IPS-20b (cell line): ENCODE results near the gene SIK1.

Experiments used
- H3K27ac ChIP-seq: one replicate; pipeline ENCODE4 v1.5.1; 2013; ENCODE audit warnings: low read length
- H3K27me3 ChIP-seq: 2 replicates; pipeline ENCODE4 v1.6.1; 2013; ENCODE audit warnings: mild to moderate bottlenecking, low read length, inconsistent platforms; ENCODE audit not compliant: insufficient read depth
- H3K36me3 ChIP-seq: 2 replicates; pipeline ENCODE4 v1.6.1; 2013; ENCODE audit warnings: low read depth, mild to moderate bottlenecking, inconsistent platforms, low read length, moderate library complexity; ENCODE audit not compliant: insufficient read depth
- H3K4me1 ChIP-seq: 2 replicates; pipeline ENCODE4 v1.6.1; 2013; ENCODE audit warnings: mild to moderate bottlenecking, control low read depth, inconsistent platforms, low read length, moderate library complexity; ENCODE audit not compliant: insufficient read depth
- H3K4me3 ChIP-seq: 2 replicates; pipeline ENCODE4 v1.5.1; 2013; ENCODE audit warnings: mild to moderate bottlenecking, low read length, inconsistent platforms
- H3K9ac ChIP-seq: 2 replicates; pipeline ENCODE4 v1.6.1; 2013; ENCODE audit warnings: low read depth, mild to moderate bottlenecking, inconsistent platforms, low read length, moderate library complexity
- H3K9me3 ChIP-seq: 2 replicates; pipeline ENCODE4 v1.6.1; 2013; ENCODE audit warnings: mild to moderate bottlenecking, low read depth, low read length, inconsistent platforms; ENCODE audit not compliant: insufficient read depth

Gene SIK1

DNA sequence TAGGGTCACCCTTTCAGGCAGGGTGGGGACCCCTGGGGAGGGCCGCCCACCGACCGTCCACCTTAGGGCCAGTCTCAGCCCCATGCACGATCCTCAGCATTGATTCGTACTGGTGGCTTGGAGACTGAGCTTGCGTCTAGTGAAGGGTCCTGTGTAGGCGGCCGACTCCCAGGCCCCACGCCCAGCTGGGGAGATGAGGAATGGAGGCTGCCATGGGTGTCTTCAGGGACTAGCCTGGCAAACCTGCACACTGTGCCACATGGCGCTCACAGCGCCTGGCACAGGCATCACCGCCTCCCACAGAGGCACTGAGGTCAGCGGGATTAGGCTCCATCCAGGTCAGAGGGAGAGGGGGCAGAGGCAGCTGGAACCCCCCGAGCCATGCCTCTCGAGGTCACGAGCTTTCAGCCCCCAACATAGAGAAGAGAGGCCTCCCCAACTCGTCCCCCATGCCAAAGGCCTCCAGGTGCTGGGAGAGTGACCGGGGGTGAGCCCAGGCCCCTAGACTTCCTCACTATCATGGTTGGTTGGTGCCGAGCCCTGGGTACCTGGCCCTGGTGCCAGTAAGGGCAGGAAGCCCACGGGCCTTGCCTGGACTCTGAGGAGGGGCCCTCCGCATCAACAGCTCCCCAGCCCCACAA, 51.0 kb downstream of the SIK1 start:
- H3K4me1 ChIP-seq: peaks cover 8% of the 10 kb centered on the region; the same call in 1 of the 2 replicates

GRCh38 chr21:43375006-43375836, 51.7 kb downstream of the SIK1 start:
- no peak overlapping the region for H3K4me3 ChIP-seq
- H3K9ac ChIP-seq: no peak overlapping the region
- H3K9me3 ChIP-seq: no peaks in the 10 kb centered on the region
- no peaks in the 10 kb centered on the region for H3K36me3 ChIP-seq
- H3K27me3 ChIP-seq: no peaks in the 10 kb centered on the region
- peaks cover 10% of the 10 kb centered on the region; the same call in 1 of the 2 replicates for H3K4me1 ChIP-seq
- no peak overlapping the region for H3K27ac ChIP-seq

More for the DNA sequence above, 51.0 kb downstream of the SIK1 start:
- H3K4me3 ChIP-seq: no peak overlapping the region
- no peak overlapping the region for H3K27ac ChIP-seq
- no peak overlapping the region for H3K9ac ChIP-seq
- H3K27me3 ChIP-seq: no peaks in the 10 kb centered on the region
- H3K9me3 ChIP-seq: no peaks in the 10 kb centered on the region
- no peaks in the 10 kb centered on the region for H3K36me3 ChIP-seq

DNA sequence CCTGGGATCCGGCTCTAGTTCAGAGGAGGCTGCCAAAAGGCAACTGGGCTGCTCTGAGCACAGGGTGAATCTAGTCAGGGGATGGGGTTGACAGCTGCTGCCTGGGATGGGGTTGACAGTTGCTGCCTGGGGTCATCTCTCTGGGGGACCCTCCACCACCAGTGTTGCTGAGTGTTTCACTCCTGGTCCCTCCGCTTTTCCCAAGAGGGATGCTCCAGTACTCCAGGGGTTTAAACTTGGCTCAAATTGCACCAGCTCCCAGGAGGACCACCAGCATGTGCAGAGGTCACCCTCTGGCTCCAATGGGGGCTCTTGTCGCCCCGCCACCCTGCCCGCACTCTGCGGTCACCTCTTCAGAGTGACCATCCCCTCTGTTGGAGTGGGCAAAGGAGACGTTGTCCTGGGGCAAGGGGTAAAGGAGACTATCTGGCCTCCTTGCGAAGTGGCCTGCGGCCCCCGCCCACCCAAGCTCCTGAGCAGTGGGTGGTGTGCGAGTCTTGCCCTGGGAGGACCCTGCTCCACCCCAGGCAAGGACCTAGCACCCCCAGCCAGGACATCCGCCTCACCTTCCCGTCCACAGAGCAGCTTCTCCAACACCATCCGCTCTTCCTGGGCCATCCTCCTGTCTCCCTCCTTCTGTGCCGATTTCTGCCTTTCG, 52.6 kb downstream of the SIK1 start:
- Histone ChIP-seq H3K4me3 (no peak overlapping the region), H3K27me3 (no peaks in the 10 kb centered on the region), H3K36me3 (no peaks in the 10 kb centered on the region), H3K9me3 (no peaks in the 10 kb centered on the region), H3K9ac (no peak overlapping the region), H3K27ac (no peak overlapping the region), H3K4me1 (peaks cover 10% of the 10 kb centered on the region; the same call in 1 of the 2 replicates)

DNA sequence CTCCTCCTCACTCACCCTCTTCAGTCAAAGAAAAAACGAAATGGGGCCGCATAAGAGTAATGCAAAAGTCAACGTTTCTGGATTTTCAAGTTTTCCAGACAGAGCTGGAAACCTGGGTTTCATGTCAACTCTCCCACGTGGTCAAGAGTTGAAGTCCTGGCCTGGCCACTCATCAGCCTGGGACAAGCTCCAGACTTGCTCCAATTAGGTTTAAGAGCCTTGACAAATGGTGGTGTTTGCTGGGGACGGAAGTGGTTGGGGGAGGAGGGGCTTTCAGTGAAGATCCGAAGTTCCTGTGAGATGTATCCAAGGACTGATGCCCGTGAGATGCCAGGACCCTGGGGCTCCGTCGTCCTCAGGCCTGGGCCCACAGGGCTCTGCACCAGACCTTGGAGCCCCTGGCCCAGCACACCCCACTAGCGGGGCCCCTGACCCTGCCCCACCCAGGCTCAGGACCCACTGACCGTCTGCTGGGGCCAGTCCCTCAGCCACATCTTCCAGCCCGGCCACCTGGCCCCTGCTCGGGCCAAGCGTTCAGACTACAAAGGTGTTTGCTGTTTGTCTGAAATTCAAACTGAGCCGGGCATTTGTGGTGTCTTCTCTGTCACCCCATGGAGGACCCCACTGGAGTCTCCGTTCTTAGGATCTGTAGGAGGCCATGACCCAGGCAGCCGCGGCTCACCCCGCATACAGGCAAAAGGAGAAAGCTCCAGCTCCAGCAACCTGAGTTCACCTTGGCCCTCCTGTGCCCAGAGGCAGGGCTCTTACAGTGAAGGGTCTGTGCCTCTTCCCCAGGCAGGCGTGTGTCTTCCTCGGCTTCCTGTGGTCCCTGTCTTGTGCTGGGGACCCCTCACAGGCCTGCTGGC, 53.3 kb downstream of the SIK1 start:
- Histone ChIP-seq H3K9me3 (no peaks in the 10 kb centered on the region), H3K9ac (no peak overlapping the region)

GRCh38 chr21:43372663-43373361, 54.1 kb downstream of the SIK1 start:
- H3K27ac ChIP-seq: no peak overlapping the region
- no peaks in the 10 kb centered on the region for H3K27me3 ChIP-seq
- H3K9ac ChIP-seq: no peak overlapping the region
- peaks cover 10% of the 10 kb centered on the region; the same call in 1 of the 2 replicates for H3K4me1 ChIP-seq
- H3K36me3 ChIP-seq: no peaks in the 10 kb centered on the region
- H3K9me3 ChIP-seq: no peaks in the 10 kb centered on the region
- H3K4me3 ChIP-seq: no peak overlapping the region

More for the DNA sequence above, 53.3 kb downstream of the SIK1 start:
- Histone ChIP-seq H3K4me1 (peaks cover 10% of the 10 kb centered on the region; the same call in 1 of the 2 replicates), H3K27ac (no peak overlapping the region), H3K27me3 (no peaks in the 10 kb centered on the region), H3K36me3 (no peaks in the 10 kb centered on the region), H3K4me3 (no peak overlapping the region)

DNA sequence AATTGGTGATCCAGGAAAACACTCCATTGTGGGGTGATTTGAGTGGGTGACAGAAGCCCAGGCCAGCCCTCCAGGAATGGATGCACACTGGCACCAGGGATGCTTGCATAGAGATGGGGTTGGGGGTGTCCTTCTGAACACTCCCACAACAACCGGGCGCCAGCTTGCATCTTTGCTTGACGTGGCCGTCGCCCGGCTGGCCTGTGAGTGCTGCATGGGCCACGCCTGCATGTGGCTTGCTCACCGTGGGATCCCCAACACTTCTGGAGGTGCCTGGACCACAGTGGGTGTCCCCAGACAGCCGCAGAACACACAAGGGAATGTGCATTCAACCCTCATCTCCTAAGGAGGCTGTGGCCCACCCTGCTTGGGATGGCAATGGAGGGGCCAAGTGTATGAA, 55.1 kb downstream of the SIK1 start:
- Histone ChIP-seq H3K27me3 (no peaks in the 10 kb centered on the region), H3K4me1 (peaks cover 10% of the 10 kb centered on the region; the same call in 1 of the 2 replicates), H3K4me3 (no peak overlapping the region)

DNA sequence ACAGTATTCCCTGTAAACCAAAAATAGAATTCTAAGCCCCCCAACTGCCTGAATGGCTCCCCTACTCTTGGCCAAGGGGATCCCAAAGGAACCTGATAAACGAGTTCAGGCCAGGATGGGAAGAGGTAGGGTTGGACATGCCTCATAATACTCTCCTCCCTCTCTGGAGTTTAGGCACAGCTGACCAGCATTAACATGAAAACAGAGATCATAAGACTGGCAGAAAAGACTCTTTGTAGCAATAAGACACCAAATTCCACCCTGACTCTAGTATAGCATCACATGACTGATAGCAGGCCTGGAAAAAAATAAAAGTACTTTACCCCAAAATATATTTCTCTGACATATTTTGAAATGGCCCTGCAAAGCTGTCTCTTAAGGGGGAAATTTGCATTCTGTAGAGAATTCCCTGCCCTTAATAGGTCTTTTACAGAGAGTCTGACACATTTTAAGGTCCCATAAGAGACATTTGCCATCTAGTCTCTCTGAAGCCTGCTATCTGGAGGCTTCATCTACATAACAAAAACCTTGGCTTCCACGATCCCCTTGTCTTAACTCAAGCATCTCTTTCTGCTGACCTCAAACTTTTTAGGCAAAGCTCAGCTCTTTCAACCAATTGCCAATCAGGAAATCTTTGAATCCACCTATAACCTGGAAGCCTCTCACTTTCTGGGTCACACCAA, 55.9 kb downstream of the SIK1 start:
- Histone ChIP-seq H3K27ac (no peak overlapping the region), H3K4me3 (no peak overlapping the region), H3K9me3 (no peaks in the 10 kb centered on the region), H3K9ac (no peak overlapping the region), H3K4me1 (peaks cover 10% of the 10 kb centered on the region; the same call in 1 of the 2 replicates), H3K27me3 (no peaks in the 10 kb centered on the region), H3K36me3 (no peaks in the 10 kb centered on the region)

More for the DNA sequence above, 55.1 kb downstream of the SIK1 start:
- Histone ChIP-seq H3K9me3 (no peaks in the 10 kb centered on the region), H3K9ac (no peak overlapping the region), H3K27ac (no peak overlapping the region), H3K36me3 (no peaks in the 10 kb centered on the region)

GRCh38 chr21:43370091-43370658, 56.8 kb downstream of the SIK1 start:
- Histone ChIP-seq H3K9me3 (no peaks in the 10 kb centered on the region), H3K4me3 (no peak overlapping the region), H3K27me3 (no peaks in the 10 kb centered on the region), H3K4me1 (peaks cover 10% of the 10 kb centered on the region; the same call in 1 of the 2 replicates), H3K36me3 (no peaks in the 10 kb centered on the region), H3K27ac (no peak overlapping the region), H3K9ac (no peak overlapping the region)

DNA sequence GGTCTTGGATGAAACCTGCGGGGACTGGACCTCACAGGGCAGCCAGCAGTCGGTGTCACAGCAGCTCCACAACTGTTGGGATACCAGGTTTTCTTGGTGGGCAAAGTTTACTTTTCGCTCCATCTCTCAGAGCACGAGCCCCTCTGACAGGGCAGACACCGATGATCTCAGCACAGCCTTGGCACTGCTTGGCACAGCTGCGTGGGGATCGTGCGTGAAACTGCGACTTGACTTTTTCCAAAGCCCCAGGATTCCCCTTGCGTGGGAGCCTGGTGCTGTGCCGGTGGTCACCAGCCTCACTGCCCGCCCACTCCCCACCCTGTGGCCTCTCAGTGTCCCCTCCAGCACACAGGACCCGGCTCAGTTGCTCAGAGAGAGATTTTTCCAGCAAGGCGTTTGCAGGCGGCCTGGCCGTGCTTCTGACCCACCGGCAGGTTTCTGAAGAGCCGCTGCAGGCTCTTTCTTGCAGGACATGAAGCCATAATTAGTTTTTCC, 57.3 kb downstream of the SIK1 start:
- Histone ChIP-seq H3K9ac (no peak overlapping the region), H3K27me3 (no peaks in the 10 kb centered on the region), H3K27ac (no peak overlapping the region), H3K9me3 (no peaks in the 10 kb centered on the region), H3K4me1 (peaks cover 10% of the 10 kb centered on the region; the same call in 1 of the 2 replicates), H3K4me3 (no peak overlapping the region), H3K36me3 (no peaks in the 10 kb centered on the region)

DNA sequence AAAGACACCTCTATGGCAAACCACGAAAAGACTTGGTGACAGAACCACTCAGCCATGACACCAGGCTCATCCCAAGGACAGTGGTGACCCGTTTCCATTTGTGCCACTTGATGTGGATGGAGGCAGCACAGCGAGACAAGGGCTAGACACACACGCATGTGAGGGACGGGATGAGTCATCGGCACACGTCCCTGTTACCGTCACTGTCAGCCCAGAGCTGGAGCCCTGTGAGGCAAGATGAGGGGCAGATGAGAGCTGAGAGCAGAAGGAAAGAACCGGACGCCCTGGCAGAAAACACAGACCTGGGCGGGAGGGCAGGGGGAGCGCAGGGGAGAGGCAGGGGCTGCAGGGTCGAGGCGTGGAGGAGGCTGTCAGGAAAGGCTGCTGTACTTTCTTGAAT, 57.8 kb downstream of the SIK1 start:
- H3K27ac ChIP-seq: no peak overlapping the region

More for the DNA sequence above, 57.8 kb downstream of the SIK1 start:
- Histone ChIP-seq H3K4me1 (peaks cover 10% of the 10 kb centered on the region; the same call in 1 of the 2 replicates), H3K9me3 (no peaks in the 10 kb centered on the region), H3K36me3 (no peaks in the 10 kb centered on the region), H3K27me3 (no peaks in the 10 kb centered on the region), H3K4me3 (no peak overlapping the region), H3K9ac (no peak overlapping the region)
